CD14-positive monocyte (primary cell): ENCODE data around the gene TOM1L2. TPM values are rescaled to one million over a fixed set of nuclear protein-coding genes. Genes with fewer than 3 reads are reported as not detected.

Experiments
- DNase-seq, 3 donors: peaks; one replicate each; pipeline ENCODE4 v3.0.0-alpha.2; 2011 to 2022
- H2AFZ ChIP-seq: 2 replicates; pipeline ENCODE4 v1.6.0; 2012; ENCODE audit warnings: mild to moderate bottlenecking, low read depth, low read length, inconsistent platforms; ENCODE audit not compliant: insufficient read depth, poor library complexity, severe bottlenecking
- H3K27ac ChIP-seq, 2 donors: 1 replicate in 1 of 2; 2 replicates in 1 of 2; pipeline ENCODE4 v1.5.1; 2012 to 2013; ENCODE audit warnings: low read length in 2 of 2, control low read depth in 1 of 2, inconsistent platforms in 1 of 2, low read depth in 1 of 2, mild to moderate bottlenecking in 1 of 2
- H3K27me3 ChIP-seq, 2 donors: one replicate each; pipeline versions ENCODE4 v1.6.0 to v1.6.1; 2011 to 2013; ENCODE audit warnings: low read length in 2 of 2; ENCODE audit not compliant: control insufficient read depth in 2 of 2, insufficient read depth in 2 of 2
- H3K36me3 ChIP-seq, 2 donors: replicated peaks in 1 of 2; 1 replicate in 1 of 2; 2 replicates in 1 of 2; pipeline versions ENCODE4 v1.5.1 to v1.6.1; 2012 to 2013; ENCODE audit warnings: low read length in 2 of 2, control low read depth in 1 of 2, inconsistent platforms in 1 of 2, mild to moderate bottlenecking in 1 of 2; ENCODE audit not compliant: insufficient read depth in 2 of 2, control insufficient read depth in 1 of 2
- H3K4me1 ChIP-seq, 2 donors: 1 replicate in 1 of 2; 2 replicates in 1 of 2; pipeline versions ENCODE4 v1.5.1 to v1.6.1; 2012 to 2013; ENCODE audit warnings: low read length in 2 of 2, control low read depth in 1 of 2, inconsistent platforms in 1 of 2, mild to moderate bottlenecking in 1 of 2, moderate library complexity in 1 of 2; ENCODE audit not compliant: insufficient read depth in 2 of 2, control insufficient read depth in 1 of 2
- H3K4me2 ChIP-seq: replicated peaks from 2 replicates; pipeline ENCODE3; 2012; ENCODE audit warnings: low read length, moderate library complexity, mild to moderate bottlenecking; ENCODE audit not compliant: poor library complexity, severe bottlenecking; ENCODE audit errors: extremely low read depth
- H3K4me3 ChIP-seq, 3 experiments: fragments of 200-600 bp in 1 of 3; sonication (generic) in 1 of 3; replicated peaks in 1 of 3; 1 replicate in 2 of 3; 2 replicates in 1 of 3; pipeline ENCODE4 v1.5.1; 2011 to 2013; ENCODE audit warnings: low read length in 3 of 3, mild to moderate bottlenecking in 3 of 3, control low read depth in 2 of 3, low read depth in 2 of 3, inconsistent platforms in 1 of 3, moderate library complexity in 1 of 3
- H3K79me2 ChIP-seq: 2 replicates; pipeline ENCODE4 v1.6.0; 2012; ENCODE audit warnings: mild to moderate bottlenecking, control low read depth, inconsistent platforms, low read length, moderate library complexity; ENCODE audit not compliant: insufficient read depth
- H3K9ac ChIP-seq: 2 replicates; pipeline ENCODE4 v1.6.0; 2017; ENCODE audit warnings: low read length, mild to moderate bottlenecking; ENCODE audit not compliant: insufficient read depth, poor library complexity, severe bottlenecking
- H3K9me3 ChIP-seq, 2 donors: replicated peaks in 1 of 2; 1 replicate in 1 of 2; 2 replicates in 1 of 2; pipeline versions ENCODE4 v1.5.1 to v1.6.1; 2012 to 2013; ENCODE audit warnings: low read length in 2 of 2, control low read depth in 1 of 2; ENCODE audit not compliant: control insufficient read depth in 1 of 2, insufficient read depth in 1 of 2
- H4K20me1 ChIP-seq: 2 replicates; pipeline ENCODE4 v1.6.0; 2012; ENCODE audit warnings: mild to moderate bottlenecking, low read length, control low read depth, moderate library complexity; ENCODE audit not compliant: insufficient read depth
- H3K27ac Mint-ChIP-seq, 7 donors: one replicate each; pipeline ENCODE4 v1.8.0; 2020; ENCODE audit warnings: mild to moderate bottlenecking in 7 of 7, mixed read lengths in 7 of 7, moderate library complexity in 6 of 7, inconsistent platforms in 2 of 7
- H3K27me3 Mint-ChIP-seq, 3 donors: one replicate each; pipeline ENCODE4 v1.8.0; 2021 to 2022; ENCODE audit warnings: low read depth in 3 of 3, mild to moderate bottlenecking in 3 of 3, mixed read lengths in 3 of 3, moderate library complexity in 3 of 3, inconsistent platforms in 1 of 3
- H3K36me3 Mint-ChIP-seq, 2 donors: one replicate each; pipeline ENCODE4 v1.8.0; 2020; ENCODE audit warnings: mixed read lengths in 2 of 2, inconsistent platforms in 1 of 2, mild to moderate bottlenecking in 1 of 2
- H3K4me1 Mint-ChIP-seq: one replicate; pipeline ENCODE4 v1.8.0; 2020; ENCODE audit warnings: mild to moderate bottlenecking, mixed read lengths
- H3K4me3 Mint-ChIP-seq, 2 donors: one replicate each; pipeline ENCODE4 v1.8.0; 2020; ENCODE audit warnings: mild to moderate bottlenecking in 2 of 2, mixed read lengths in 2 of 2, moderate library complexity in 1 of 2
- H3K9me3 Mint-ChIP-seq, 7 donors: one replicate each; pipeline ENCODE4 v1.8.0; 2020 to 2022; ENCODE audit warnings: mixed read lengths in 7 of 7, mild to moderate bottlenecking in 6 of 7, moderate library complexity in 6 of 7, inconsistent platforms in 2 of 7
- CTCF ChIP-seq: fragments of 200-600 bp; IDR thresholded peaks from one replicate; pipeline ENCODE4 v1.8.0; 2022; ENCODE audit warnings: antibody characterized with exemption, mild to moderate bottlenecking
- WGBS: methylation state at CpG from one replicate; pipeline ENCODE4 v1.1.5; 2013; ENCODE audit warnings: missing lambda C conversion rate; ENCODE audit not compliant: insufficient coverage; 5-methylcytosine and 5-hydroxymethylcytosine counted together
- intact Hi-C, 2 donors: fragments of 100-400 bp; cut with micrococcal nuclease; formaldehyde crosslinking; loops; one replicate each; pipeline versions ENCODE4 v1.15.0 to v1.15.1; 2023
- polyA plus RNA-seq, 3 donors: library from polyadenylated mRNA; depleted of rRNA in 1 of 3; unstranded in 2 of 3; stranded (reverse) in 1 of 3; fragments of 300-500 nt in 2 of 3; fragments of >200 nt in 1 of 3; fragmentation: Illumina TruSeq in 2 of 3; gene quantifications; 1 replicate in 2 of 3; 2 replicates in 1 of 3; pipeline ENCODE4 v1.2.3, GENCODE V29; 2012 to 2021

TOM1L2 gene
- polyA plus RNA-seq, 3 donors, result 1.7 to 28.2 (median 2.8) TPM

DNA sequence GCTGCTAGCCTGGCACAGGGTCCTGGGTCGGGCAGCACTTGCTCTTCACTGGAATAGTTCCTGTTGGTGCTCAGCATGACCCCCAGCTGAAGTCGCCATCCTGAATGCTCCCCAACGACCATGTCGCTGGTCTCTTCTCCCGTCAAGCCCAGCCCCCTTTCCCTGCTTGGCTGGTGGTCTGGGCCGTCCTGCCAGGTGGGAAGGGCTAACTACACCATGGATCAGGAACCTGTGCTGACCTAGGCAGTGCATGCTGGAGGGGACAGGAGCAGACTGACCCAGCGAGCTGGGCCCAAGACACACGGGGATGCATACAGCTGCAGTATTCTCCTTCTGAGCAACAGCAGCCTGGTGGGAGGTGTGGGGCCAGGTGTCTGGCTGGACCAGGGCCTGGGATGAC lies 126.2 kb downstream of the TOM1L2 start:
- H3K4me3 ChIP-seq, result no peak overlapping the region
- Mint-ChIP-seq H3K36me3 (peaks cover 27% of the 10 kb centered on the region in 2 donors), H3K9me3 (no peaks in the 10 kb centered on the region), H3K27me3 (no peaks in the 10 kb centered on the region), H3K4me1 (peaks cover 38% of the 10 kb centered on the region), H3K27ac (no peak overlapping the region), H3K4me3 (no peak overlapping the region)
- H3K4me1 ChIP-seq, result peaks cover 33 to 39% of the 10 kb centered on the region in 2 donors
- no peak for DNase-seq
- intact Hi-C loops, result no loop called here
- TF ChIP-seq CTCF, result no peak
- no peak overlapping the region for H3K27ac ChIP-seq
- no peak overlapping the region for H2AFZ ChIP-seq
- H3K79me2 ChIP-seq, result no peaks in the 10 kb centered on the region
- H3K36me3 ChIP-seq, result peaks cover 8 to 19% of the 10 kb centered on the region in 2 donors
- H3K27me3 ChIP-seq, result no peaks in the 10 kb centered on the region
- no peaks in the 10 kb centered on the region for H4K20me1 ChIP-seq
- no peak overlapping the region for H3K4me2 ChIP-seq
- no peaks in the 10 kb centered on the region for H3K9me3 ChIP-seq
- no peak overlapping the region for H3K9ac ChIP-seq
- WGBS, result 93% methylated on average over 7 of the region's 8 CpGs

GRCh38 chr17:17845046-17845775 lies 127.0 kb downstream of the TOM1L2 start:
- no peak overlapping the region for H3K9ac ChIP-seq
- TF ChIP-seq CTCF, result no peak
- H3K4me3 ChIP-seq, result no peak overlapping the region
- peaks cover 35 to 42% of the 10 kb centered on the region in 2 donors for H3K4me1 ChIP-seq
- no peaks in the 10 kb centered on the region for H3K9me3 ChIP-seq
- H4K20me1 ChIP-seq, result no peaks in the 10 kb centered on the region
- H3K36me3 ChIP-seq, result peaks cover 8 to 19% of the 10 kb centered on the region in 2 donors
- WGBS, result 91% methylated on average over 10 of the region's 13 CpGs
- DNase-seq, result no peak
- Mint-ChIP-seq H3K9me3 (no peaks in the 10 kb centered on the region), H3K4me1 (peaks cover 34% of the 10 kb centered on the region), H3K27ac (no peak overlapping the region), H3K36me3 (peaks cover 22% of the 10 kb centered on the region in 2 donors), H3K27me3 (no peaks in the 10 kb centered on the region), H3K4me3 (no peak overlapping the region)
- H3K27me3 ChIP-seq, result no peaks in the 10 kb centered on the region
- H2AFZ ChIP-seq, result no peak overlapping the region
- intact Hi-C loops, result no loop called here
- H3K79me2 ChIP-seq, result no peaks in the 10 kb centered on the region
- H3K27ac ChIP-seq, result no peak overlapping the region
- no peak overlapping the region for H3K4me2 ChIP-seq
